K562 (cell line): Measurements from ENCODE around the gene MYO1F. TPM values are rescaled to one million over a fixed set of nuclear protein-coding genes. Genes with fewer than 3 reads are reported as not detected.

Experiments used
- DEAF1 ChIP-seq: fragments of 450-650 bp; formaldehyde crosslinking; IDR thresholded peaks from 2 replicates; pipeline ENCODE4 v1.4.0; 2020; ENCODE audit warnings: mild to moderate bottlenecking, moderate library complexity
- JUND ChIP-seq, 2 experiments: IDR thresholded peaks; 2 replicates in 1 of 2; 3 replicates in 1 of 2; pipeline ENCODE4 v1.6.1; 2011; ENCODE audit warnings: borderline replicate concordance in 2 of 2, low read depth in 2 of 2, low read length in 2 of 2, improper control_type of control experiment in 1 of 2, missing biosample characterization in 1 of 2, missing genetic modification characterization in 1 of 2, missing genetic modification reagents in 1 of 2
- KLF16 ChIP-seq: IDR thresholded peaks from 2 replicates; pipeline ENCODE4 v1.6.1; 2016; ENCODE audit warnings: antibody characterized with exemption
- RBM25 ChIP-seq: fragments of 200-400 bp; formaldehyde crosslinking; IDR thresholded peaks from 2 replicates; pipeline ENCODE4 v1.6.1; 2018; ENCODE audit warnings: low read length, low read depth, moderate library complexity; ENCODE audit not compliant: severe bottlenecking
- RBM39 ChIP-seq: fragments of 200-400 bp; formaldehyde crosslinking; optimal IDR thresholded peaks from 2 replicates; pipeline ENCODE3; 2018; ENCODE audit warnings: low read depth, low read length
- REST ChIP-seq, 2 experiments: fragments of 450-650 bp; formaldehyde crosslinking in 1 of 2; IDR thresholded peaks; 2 replicates each; pipeline versions ENCODE4 v1.4.0 to v1.6.1; 2014 to 2020; ENCODE audit warnings: mild to moderate bottlenecking in 2 of 2, borderline replicate concordance in 1 of 2, low read depth in 1 of 2
- polyA plus RNA-seq, 8 experiments: library from polyadenylated mRNA; depleted of rRNA in 4 of 8; stranded (reverse) in 5 of 8; unstranded in 3 of 8; fragments of >200 nt; fragmentation: Nextera tagmentation in 2 of 8; fragmentation: Illumina TruSeq in 1 of 8; extraction: Ambion mirVana in 2 of 8; extraction: Trizol in 1 of 8; gene quantifications; 2 replicates each; pipeline versions ENCODE4 v1.2.1 to v1.2.3, GENCODE V29; 2011 to 2014; ENCODE audit warnings: inconsistent platforms in 1 of 8, missing spikeins in 1 of 8
- total RNA-seq, 7 experiments: library from RNA; depleted of rRNA in 6 of 7; stranded (reverse); fragments of >200 nt in 6 of 7; fragmentation: Illumina TruSeq in 2 of 7; extraction: Trizol in 2 of 7; gene quantifications; 2 replicates each; pipeline versions ENCODE4 v1.2.1 to v1.2.3, GENCODE V29; 2011 to 2021; ENCODE audit warnings: low replicate concordance in 1 of 7
- TF ChIP-seq, protein P1 (sequence below): fragments of 450-650 bp; IDR thresholded peaks from 2 replicates; pipeline ENCODE4 v1.6.1; 2016; ENCODE audit warnings: mild to moderate bottlenecking

The MYO1F gene
- total and polyA plus RNA-seq, 9 of the 15 experiments (the other 6 are each of a cell fraction or from before 2014, with no cell fraction given): 0.78 to 9.4 (median 4.3) TPM

DNA sequence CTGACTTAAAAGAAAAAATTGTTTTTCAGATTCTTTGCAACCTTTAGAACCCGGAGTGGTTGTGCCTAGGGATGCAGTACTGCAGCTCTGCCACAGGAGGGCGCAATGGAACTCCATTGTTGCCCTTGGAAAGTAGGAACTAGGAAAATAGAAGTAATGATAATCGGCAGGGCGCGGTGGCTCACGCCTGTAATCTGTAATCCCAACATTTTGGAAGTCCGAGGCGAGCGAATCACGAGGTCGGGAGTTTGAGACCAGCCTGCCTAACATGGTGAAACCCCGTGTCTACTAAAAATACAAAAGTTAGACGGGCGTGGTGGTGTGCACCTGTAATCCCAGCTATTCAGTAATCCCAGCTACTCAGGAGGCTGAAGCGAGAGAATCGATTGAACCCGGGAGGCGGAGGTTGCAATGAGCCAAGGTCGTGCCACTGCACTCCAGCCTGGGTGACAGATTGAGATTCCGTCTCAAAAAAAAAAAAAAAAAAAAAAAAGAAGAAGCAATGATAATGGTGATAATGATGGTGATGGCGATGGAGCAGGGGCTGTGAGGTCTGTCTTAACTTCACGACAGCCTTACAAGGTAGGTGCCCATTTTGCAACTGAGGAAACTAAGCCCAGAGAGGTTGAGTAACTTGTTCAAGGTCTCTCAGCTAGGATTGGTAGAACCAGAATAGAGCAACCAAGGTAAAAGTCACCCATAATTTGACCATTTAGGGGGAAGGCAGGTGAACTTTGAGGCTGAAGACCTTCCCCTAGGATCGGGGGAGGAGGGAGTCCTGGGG, 38.8 kb upstream of the MYO1F start (continued):
- TF ChIP-seq RBM39 (no peak), RBM25 (peak; percentile 7), DEAF1 (peak; percentile 48; the same call in 1 of the 2 replicates), JUND (IDR thresholded peaks at IDR 0.05; ENCODE audit: borderline replicate concordance, low read depth, low read length) (no peak), JUND (tag; IDR thresholded peaks at IDR 0.05; ENCODE audit: borderline replicate concordance, low read depth, low read length) (peak; percentile 13; the same call in 1 of the 3 replicates), REST (IDR thresholded peaks at IDR 0.05; ENCODE audit: borderline replicate concordance) (peak; percentile 55; the same call in 1 of the 2 replicates), REST (CRISPR knock-in tag; IDR thresholded peaks at IDR 0.05; ENCODE audit: low read depth) (no peak), KLF16 (peak; percentile 57; the same call in 1 of the 2 replicates)
- TF ChIP-seq, protein P1, sequence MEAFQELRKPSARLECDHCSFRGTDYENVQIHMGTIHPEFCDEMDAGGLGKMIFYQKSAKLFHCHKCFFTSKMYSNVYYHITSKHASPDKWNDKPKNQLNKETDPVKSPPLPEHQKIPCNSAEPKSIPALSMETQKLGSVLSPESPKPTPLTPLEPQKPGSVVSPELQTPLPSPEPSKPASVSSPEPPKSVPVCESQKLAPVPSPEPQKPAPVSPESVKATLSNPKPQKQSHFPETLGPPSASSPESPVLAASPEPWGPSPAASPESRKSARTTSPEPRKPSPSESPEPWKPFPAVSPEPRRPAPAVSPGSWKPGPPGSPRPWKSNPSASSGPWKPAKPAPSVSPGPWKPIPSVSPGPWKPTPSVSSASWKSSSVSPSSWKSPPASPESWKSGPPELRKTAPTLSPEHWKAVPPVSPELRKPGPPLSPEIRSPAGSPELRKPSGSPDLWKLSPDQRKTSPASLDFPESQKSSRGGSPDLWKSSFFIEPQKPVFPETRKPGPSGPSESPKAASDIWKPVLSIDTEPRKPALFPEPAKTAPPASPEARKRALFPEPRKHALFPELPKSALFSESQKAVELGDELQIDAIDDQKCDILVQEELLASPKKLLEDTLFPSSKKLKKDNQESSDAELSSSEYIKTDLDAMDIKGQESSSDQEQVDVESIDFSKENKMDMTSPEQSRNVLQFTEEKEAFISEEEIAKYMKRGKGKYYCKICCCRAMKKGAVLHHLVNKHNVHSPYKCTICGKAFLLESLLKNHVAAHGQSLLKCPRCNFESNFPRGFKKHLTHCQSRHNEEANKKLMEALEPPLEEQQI: no peak
